Spinal cord (tissue), 10 donors: ENCODE results near the gene SLC28A1. TPM values are rescaled to one million over a fixed set of nuclear protein-coding genes. Genes with fewer than 3 reads are reported as not detected.

Source experiments
- DNase-seq, 6 donors: peaks; one replicate each; pipeline versions ENCODE4 v3.0.0 to v3.0.0-alpha.2; 2013 to 2015; ENCODE audit warnings: low spot score in 6 of 6, low read depth in 4 of 6
- H3K27ac ChIP-seq: one replicate; pipeline ENCODE4 v1.5.1; 2013; ENCODE audit warnings: low read depth, low read length, control low read depth
- H3K27me3 ChIP-seq: one replicate; pipeline ENCODE4 v1.6.1; 2013; ENCODE audit warnings: low read length; ENCODE audit not compliant: control insufficient read depth, insufficient read depth
- H3K36me3 ChIP-seq: one replicate; pipeline ENCODE4 v1.6.1; 2013; ENCODE audit warnings: low read length; ENCODE audit not compliant: control insufficient read depth, insufficient read depth
- H3K4me1 ChIP-seq: one replicate; pipeline ENCODE4 v1.6.1; 2013; ENCODE audit warnings: low read length; ENCODE audit not compliant: control insufficient read depth, insufficient read depth
- H3K4me3 ChIP-seq: one replicate; pipeline ENCODE4 v1.5.1; 2013; ENCODE audit warnings: low read depth, low read length, control low read depth
- H3K9me3 ChIP-seq: one replicate; pipeline ENCODE4 v1.6.1; 2013; ENCODE audit warnings: low read length; ENCODE audit not compliant: control insufficient read depth, insufficient read depth
- WGBS: methylation state at CpG from one replicate; pipeline ENCODE4 v1.1.5; 2013; ENCODE audit warnings: missing lambda C conversion rate; ENCODE audit not compliant: insufficient coverage; 5-methylcytosine and 5-hydroxymethylcytosine counted together
- long read RNA-seq, 4 donors: transcript quantifications; one replicate each; lab custom pipeline, GENCODE V29; 2026
- polyA plus RNA-seq, 2 donors: library from polyadenylated mRNA; unstranded; fragments of 120-200 nt; gene quantifications; one replicate each; pipeline ENCODE4 v1.2.1, GENCODE V29; 2013; ENCODE audit not compliant: insufficient read length in 2 of 2
- total RNA-seq, 2 donors: library from RNA; depleted of rRNA in 1 of 2; stranded (reverse); fragments of 120-200 nt in 1 of 2; fragments of >200 nt in 1 of 2; gene quantifications; one replicate each; pipeline versions ENCODE4 v1.2.3 to v1.2.4, GENCODE V29; 2013 to 2014
- donor health status: healthy.

Gene SLC28A1, protein sequence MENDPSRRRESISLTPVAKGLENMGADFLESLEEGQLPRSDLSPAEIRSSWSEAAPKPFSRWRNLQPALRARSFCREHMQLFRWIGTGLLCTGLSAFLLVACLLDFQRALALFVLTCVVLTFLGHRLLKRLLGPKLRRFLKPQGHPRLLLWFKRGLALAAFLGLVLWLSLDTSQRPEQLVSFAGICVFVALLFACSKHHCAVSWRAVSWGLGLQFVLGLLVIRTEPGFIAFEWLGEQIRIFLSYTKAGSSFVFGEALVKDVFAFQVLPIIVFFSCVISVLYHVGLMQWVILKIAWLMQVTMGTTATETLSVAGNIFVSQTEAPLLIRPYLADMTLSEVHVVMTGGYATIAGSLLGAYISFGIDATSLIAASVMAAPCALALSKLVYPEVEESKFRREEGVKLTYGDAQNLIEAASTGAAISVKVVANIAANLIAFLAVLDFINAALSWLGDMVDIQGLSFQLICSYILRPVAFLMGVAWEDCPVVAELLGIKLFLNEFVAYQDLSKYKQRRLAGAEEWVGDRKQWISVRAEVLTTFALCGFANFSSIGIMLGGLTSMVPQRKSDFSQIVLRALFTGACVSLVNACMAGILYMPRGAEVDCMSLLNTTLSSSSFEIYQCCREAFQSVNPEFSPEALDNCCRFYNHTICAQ
- total RNA-seq (under 1 TPM; 0.20 to 0.22 TPM), polyA plus RNA-seq (under 1 TPM; 0.13 to 0.21 TPM)
- long read RNA-seq, donor 1, result 0 reads
- long read RNA-seq, donor 2, result 0 reads
- long read RNA-seq, donor 3, result 0 reads
- long read RNA-seq, donor 4, result 0 reads

DNA sequence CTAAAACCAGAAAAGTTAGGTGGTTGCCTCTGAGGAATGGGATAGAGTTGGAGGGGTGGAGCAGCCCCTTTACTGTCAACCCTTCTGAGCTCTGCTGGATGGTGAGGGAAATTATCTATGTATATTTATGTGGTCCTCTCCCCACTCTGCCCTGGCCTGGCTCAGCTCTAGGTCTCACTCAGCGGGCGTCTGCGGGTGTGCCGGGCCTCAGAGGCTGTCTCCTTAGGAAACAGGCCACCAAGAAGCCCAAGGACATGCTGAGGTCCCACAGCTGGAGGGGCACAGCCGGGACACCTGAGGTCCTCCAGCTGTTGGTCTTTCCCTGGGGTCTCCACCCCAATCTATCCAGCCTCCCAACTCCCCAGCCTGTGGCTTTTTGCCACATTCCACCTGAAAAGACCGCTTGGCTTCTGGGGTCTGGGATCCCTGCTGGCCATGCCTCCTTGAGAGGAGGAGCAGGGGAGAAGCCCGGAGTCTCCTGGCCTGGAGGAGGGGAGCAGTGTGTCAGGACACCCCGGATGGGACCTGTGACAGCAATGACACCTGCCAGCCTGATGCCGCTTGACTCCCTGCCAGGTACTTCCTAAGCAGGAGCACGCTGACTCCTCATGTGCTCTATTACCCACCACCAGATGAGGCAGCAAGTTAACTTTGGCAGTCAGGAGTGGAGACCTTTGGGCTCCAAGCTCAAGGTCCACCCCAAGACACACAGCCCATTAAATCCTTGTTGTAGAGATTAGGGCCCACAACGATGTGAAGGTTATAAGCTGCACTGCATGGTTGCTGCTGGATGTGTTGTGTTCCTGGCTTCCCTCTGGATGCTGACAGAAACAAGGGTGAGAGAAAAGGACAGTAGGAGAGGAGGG is at the start of gene SLC28A1:
Gene SLC28A1 (plus strand): TSS at position 747 of the 866 bp plus-strand sequence. CDS start 3,099 bp downstream, outside the sequence.
- H3K4me1 ChIP-seq, result peaks cover 8% of the 10 kb centered on the region
- peaks cover 3% of the 10 kb centered on the region for H3K36me3 ChIP-seq
- no peak within 1 kb of the TSS for H3K27ac ChIP-seq
- DNase-seq, result no peak
- no peaks in the 10 kb centered on the region for H3K9me3 ChIP-seq
- H3K4me3 ChIP-seq, result no peak within 1 kb of the TSS
- H3K27me3 ChIP-seq, result no peaks in the 10 kb centered on the region
- WGBS, result 87% methylated on average over 10 of the region's 11 CpGs

DNA sequence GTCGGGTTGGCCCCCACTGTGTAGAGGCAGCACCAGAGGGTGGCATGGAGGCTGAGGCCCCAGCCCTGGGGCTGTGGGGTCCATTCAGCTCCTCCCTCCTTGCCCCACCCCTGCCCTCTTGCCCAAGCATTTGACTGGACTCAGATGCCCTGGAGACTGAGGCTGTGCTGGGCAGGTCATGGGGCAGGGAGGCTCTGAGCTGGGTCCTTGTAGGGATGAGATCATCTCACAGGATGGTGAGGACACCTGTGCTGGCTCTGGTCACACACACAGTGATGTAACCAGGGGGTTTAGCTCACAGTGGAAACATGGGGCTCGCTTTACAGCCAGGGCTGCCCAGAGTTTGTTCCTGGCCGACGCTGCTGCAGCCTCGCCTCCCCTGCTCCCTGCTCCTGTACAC is 49.5 kb upstream of the SLC28A1 start:
- Histone ChIP-seq H3K4me3 (no peak overlapping the region), H3K27ac (no peak overlapping the region), H3K4me1 (no peaks in the 10 kb centered on the region), H3K9me3 (no peaks in the 10 kb centered on the region), H3K27me3 (no peaks in the 10 kb centered on the region), H3K36me3 (peaks cover 13% of the 10 kb centered on the region)
- DNase-seq, result no peak
- 91% methylated on average over 5 of the region's 5 CpGs for WGBS

DNA sequence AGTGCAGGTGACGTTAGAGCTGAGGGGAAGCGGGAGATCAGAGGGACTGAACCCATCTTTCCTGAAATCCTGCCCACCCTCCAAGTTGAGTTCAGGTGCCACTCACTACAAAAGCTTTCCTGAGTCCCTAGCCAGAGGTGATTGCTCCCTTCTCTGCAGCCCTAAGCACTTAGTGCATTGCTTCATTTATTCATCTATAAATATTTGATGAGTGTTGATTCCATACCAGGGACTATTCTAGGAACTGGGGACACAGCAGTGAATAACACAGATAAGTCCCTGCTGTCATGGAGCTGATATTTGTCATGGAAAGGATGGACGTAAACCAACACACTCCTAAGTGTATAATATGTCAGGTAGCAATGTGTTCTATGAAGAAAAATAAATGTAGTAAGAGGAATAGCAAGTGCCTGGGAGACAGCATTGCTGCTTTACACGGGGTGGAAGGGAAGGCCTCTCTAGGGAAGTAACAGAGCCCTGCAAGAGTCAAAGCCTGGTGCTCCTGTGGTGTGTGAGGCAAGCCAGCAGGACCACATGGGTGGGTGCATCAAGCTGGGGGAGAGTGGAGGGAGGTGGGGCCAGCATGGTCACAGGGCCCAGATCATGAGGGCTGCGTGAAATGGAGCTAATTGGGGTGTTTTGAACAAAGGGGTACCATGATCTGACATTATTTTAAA is 48.7 kb upstream of the SLC28A1 start:
- Histone ChIP-seq H3K4me3 (no peak overlapping the region), H3K9me3 (no peaks in the 10 kb centered on the region), H3K27me3 (no peaks in the 10 kb centered on the region), H3K4me1 (peaks cover 6% of the 10 kb centered on the region), H3K36me3 (peaks cover 21% of the 10 kb centered on the region), H3K27ac (no peak overlapping the region)
- no peak for DNase-seq
- 71% methylated on average over 4 of the region's 5 CpGs for WGBS

DNA sequence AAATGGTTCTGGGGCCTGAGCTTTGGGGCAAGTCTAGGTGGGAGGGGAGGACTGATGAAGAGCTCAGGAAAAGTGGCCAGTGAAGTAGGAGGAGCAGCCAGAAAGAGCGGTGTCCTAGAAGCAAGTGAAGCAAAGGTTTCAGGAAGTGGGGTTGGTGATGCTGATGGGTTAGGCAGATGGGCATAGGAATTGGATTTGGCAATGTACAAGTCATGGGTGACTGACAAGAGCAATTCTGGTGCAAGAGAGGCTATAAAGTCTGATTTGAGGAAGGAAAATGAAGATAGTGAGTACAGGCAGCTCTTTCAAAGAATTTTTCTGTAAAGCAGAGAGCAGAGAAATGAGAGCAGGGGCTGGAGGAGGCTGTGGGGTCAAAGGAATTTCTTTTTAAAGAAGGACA is 47.6 kb upstream of the SLC28A1 start:
- DNase-seq, result no peak
- 95% methylated on average over 1 of the region's 1 CpG for WGBS
- Histone ChIP-seq H3K4me3 (no peak overlapping the region), H3K36me3 (peaks cover 25% of the 10 kb centered on the region), H3K27ac (no peak overlapping the region), H3K9me3 (no peaks in the 10 kb centered on the region), H3K4me1 (peaks cover 6% of the 10 kb centered on the region), H3K27me3 (no peaks in the 10 kb centered on the region)

DNA sequence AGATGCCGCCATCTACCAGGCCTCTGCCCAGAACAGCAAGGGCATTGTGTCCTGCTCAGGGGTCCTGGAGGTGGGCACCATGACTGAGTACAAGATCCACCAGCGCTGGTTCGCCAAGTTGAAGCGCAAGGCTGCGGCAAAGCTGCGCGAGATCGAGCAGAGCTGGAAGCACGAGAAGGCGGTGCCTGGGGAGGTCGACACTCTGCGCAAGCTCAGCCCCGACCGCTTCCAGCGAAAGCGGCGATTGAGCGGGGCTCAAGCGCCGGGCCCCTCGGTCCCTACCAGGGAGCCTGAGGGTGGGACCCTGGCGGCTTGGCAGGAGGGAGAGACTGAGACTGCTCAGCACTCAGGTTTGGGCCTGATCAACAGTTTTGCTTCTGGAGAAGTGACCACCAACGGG is 44.7 kb upstream of the SLC28A1 start:
- Histone ChIP-seq H3K27me3 (no peaks in the 10 kb centered on the region), H3K36me3 (peaks cover 22% of the 10 kb centered on the region), H3K4me1 (peaks cover 6% of the 10 kb centered on the region), H3K4me3 (no peak overlapping the region), H3K9me3 (no peaks in the 10 kb centered on the region), H3K27ac (no peak overlapping the region)
- 98% methylated on average over 23 of the region's 23 CpGs for WGBS
- no peak for DNase-seq

DNA sequence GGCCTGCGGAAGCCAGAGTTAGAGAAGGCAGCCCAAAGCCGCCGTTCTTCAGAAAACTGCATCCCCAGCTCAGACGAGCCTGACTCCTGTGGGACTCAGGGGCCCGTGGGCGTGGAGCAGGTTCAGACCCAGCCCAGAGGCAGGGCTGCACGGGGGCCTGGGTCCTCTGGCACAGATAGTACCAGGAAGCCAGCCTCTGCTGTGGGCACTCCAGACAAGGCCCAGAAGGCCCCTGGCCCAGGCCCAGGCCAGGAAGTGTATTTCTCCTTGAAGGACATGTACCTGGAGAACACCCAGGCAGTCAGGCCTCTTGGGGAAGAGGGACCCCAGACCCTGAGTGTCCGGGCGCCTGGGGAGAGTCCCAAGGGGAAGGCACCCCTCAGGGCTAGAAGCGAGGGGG is 44.2 kb upstream of the SLC28A1 start:
- WGBS, result 95% methylated on average over 10 of the region's 10 CpGs
- Histone ChIP-seq H3K27me3 (no peaks in the 10 kb centered on the region), H3K27ac (no peak overlapping the region), H3K36me3 (peaks cover 22% of the 10 kb centered on the region), H3K4me1 (peaks cover 6% of the 10 kb centered on the region), H3K4me3 (no peak overlapping the region), H3K9me3 (no peaks in the 10 kb centered on the region)
- no peak for DNase-seq

DNA sequence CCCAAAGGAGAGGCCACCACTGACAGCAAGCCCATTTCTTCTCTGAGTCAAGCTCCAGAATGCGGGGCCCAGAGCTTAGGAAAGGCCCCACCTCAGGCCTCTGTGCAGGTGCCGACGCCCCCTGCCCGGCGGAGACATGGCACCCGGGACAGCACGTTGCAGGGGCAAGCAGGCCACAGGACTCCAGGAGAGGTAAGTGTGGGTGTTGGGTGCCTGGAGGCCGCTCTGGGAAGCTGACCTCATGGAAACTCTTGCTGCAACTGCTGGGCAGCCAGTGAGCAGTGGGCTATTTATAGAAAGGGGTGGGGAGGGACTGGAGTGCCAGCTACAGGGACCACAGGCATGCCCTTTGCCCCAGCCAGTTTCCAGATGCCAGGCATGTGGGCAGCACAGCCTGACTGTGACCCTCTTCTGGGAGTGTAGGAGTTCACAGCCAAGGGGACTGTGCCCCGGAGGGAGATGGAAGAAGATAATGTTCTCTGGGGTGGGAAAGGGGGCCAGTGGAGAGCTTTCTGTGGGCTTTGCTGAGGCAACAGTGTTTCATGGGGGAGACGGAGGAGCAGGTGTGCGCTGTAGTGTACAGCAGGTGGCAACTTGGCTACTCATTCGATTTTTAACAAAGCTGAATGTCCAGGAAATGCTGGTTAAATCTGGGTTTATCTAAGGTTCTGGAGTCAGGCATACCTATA is 43.6 kb upstream of the SLC28A1 start:
- 89% methylated on average over 11 of the region's 12 CpGs for WGBS
- peaks cover 6% of the 10 kb centered on the region for H3K4me1 ChIP-seq
- H3K36me3 ChIP-seq, result peaks cover 22% of the 10 kb centered on the region
- no peak for DNase-seq
- no peak overlapping the region for H3K4me3 ChIP-seq
- no peaks in the 10 kb centered on the region for H3K27me3 ChIP-seq
- H3K9me3 ChIP-seq, result no peaks in the 10 kb centered on the region
- H3K27ac ChIP-seq, result no peak overlapping the region

DNA sequence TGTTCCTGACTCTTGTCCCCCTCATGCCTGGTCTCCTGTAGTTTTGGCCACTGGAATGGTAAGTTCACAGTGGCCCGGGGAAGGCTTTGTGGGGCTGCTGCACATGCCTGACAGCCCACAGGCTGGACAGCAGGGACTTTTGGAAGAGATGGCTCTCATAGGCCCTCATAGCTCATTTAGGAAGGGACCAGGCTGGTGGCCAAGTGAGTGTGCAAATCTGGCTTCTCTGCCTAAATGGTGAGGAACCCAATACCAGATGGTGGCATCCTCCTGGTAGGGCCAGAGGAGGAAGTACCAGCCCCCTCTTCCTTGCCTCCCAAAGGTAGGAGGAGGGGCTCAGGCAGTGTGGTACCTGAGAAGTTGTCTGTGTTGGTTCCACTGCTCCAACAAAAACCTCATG is 41.7 kb upstream of the SLC28A1 start:
- H3K4me3 ChIP-seq, result no peak overlapping the region
- DNase-seq, result no peak
- H3K4me1 ChIP-seq, result peaks cover 6% of the 10 kb centered on the region
- WGBS, result 78% methylated on average over 1 of the region's 1 CpG
- H3K9me3 ChIP-seq, result peaks cover 4% of the 10 kb centered on the region
- peaks cover 22% of the 10 kb centered on the region for H3K36me3 ChIP-seq
- H3K27ac ChIP-seq, result no peak overlapping the region
- H3K27me3 ChIP-seq, result no peaks in the 10 kb centered on the region
